CD4-positive, CD25-positive, alpha-beta regulatory T cell (primary cell): ENCODE results near the gene FKBP9. TPM values are rescaled to one million over a fixed set of nuclear protein-coding genes. Genes with fewer than 3 reads are reported as not detected.

Experiments used
- ATAC-seq, 2 donors: fragments of 150-1000 bp; cut with Tn5 transposase; one replicate each; pipeline ENCODE4 v1.10.0; 2021; ENCODE audit warnings: low read depth in 2 of 2, moderate number of reproducible peaks in 2 of 2, moderate library complexity in 1 of 2
- DNase-seq, 3 donors: peaks; one replicate each; pipeline versions ENCODE4 v3.0.0 to v3.0.0-alpha.2; 2012 to 2022; ENCODE audit warnings: mixed read lengths in 1 of 3
- H3K27ac ChIP-seq: one replicate; pipeline ENCODE4 v1.7.0; 2013; ENCODE audit warnings: mild to moderate bottlenecking, low read length; ENCODE audit not compliant: insufficient read depth, poor library complexity, severe bottlenecking
- H3K27me3 ChIP-seq: one replicate; pipeline ENCODE4 v1.7.0; 2013; ENCODE audit warnings: low read length; ENCODE audit not compliant: control insufficient read depth, insufficient read depth
- H3K36me3 ChIP-seq: one replicate; pipeline ENCODE4 v1.7.0; 2013; ENCODE audit warnings: mild to moderate bottlenecking, low read length, moderate library complexity; ENCODE audit not compliant: control insufficient read depth, insufficient read depth
- H3K4me1 ChIP-seq: 2 replicates; pipeline ENCODE4 v1.7.0; 2013; ENCODE audit warnings: mild to moderate bottlenecking, low read length; ENCODE audit not compliant: insufficient read depth, control insufficient read depth, poor library complexity, severe bottlenecking
- H3K4me3 ChIP-seq: one replicate; pipeline ENCODE4 v1.7.0; 2013; ENCODE audit warnings: low read depth, mild to moderate bottlenecking, low read length, moderate library complexity
- H3K9me3 ChIP-seq, 2 experiments: 1 replicate in 1 of 2; 2 replicates in 1 of 2; pipeline ENCODE4 v1.7.0; 2013; ENCODE audit warnings: low read length in 2 of 2, mild to moderate bottlenecking in 1 of 2, moderate library complexity in 1 of 2; ENCODE audit not compliant: control insufficient read depth in 2 of 2
- H3K27ac Mint-ChIP-seq, 3 donors: one replicate each; pipeline ENCODE4 v1.8.0; 2020 to 2022; ENCODE audit warnings: mild to moderate bottlenecking in 3 of 3, mixed read lengths in 3 of 3, moderate library complexity in 2 of 3
- H3K27me3 Mint-ChIP-seq: one replicate; pipeline ENCODE4 v1.8.0; 2022; ENCODE audit warnings: mild to moderate bottlenecking, mixed read lengths
- H3K36me3 Mint-ChIP-seq: one replicate; pipeline ENCODE4 v1.8.0; 2020; ENCODE audit warnings: mixed read lengths
- H3K4me1 Mint-ChIP-seq, 4 donors: one replicate each; pipeline ENCODE4 v1.8.0; 2020 to 2022; ENCODE audit warnings: mixed read lengths in 4 of 4, mild to moderate bottlenecking in 1 of 4
- H3K4me3 Mint-ChIP-seq, 4 donors: one replicate each; pipeline ENCODE4 v1.8.0; 2020 to 2022; ENCODE audit warnings: mild to moderate bottlenecking in 4 of 4, mixed read lengths in 4 of 4, moderate library complexity in 3 of 4
- H3K9me3 Mint-ChIP-seq, 7 donors: one replicate each; pipeline ENCODE4 v1.8.0; 2020 to 2022; ENCODE audit warnings: mixed read lengths in 7 of 7, mild to moderate bottlenecking in 3 of 7, moderate library complexity in 2 of 7
- polyA plus RNA-seq, 4 donors: library from polyadenylated mRNA; unstranded; fragments of 300-500 nt; fragmentation: Illumina TruSeq; gene quantifications; one replicate each; pipeline ENCODE4 v1.2.3, GENCODE V29; 2021
- total RNA-seq: library from RNA; stranded (reverse); gene quantifications from one replicate; pipeline ENCODE4 v1.2.3, GENCODE V29; 2022

Gene FKBP9
- total and polyA plus RNA-seq, 5 donors from 2014 or later, result 0.07 to 0.37 TPM; not detected in 3

- no peak for ATAC-seq
- H3K4me3 ChIP-seq, result no peak overlapping the region
- peaks cover 56% of the 10 kb centered on the region for H3K4me1 ChIP-seq
- no peaks in the 10 kb centered on the region for H3K9me3 ChIP-seq
- no peaks in the 10 kb centered on the region for H3K36me3 ChIP-seq
- H3K27me3 ChIP-seq, result no peaks in the 10 kb centered on the region
- Mint-ChIP-seq H3K9me3 (no peaks in the 10 kb centered on the region), H3K36me3 (no peaks in the 10 kb centered on the region), H3K27ac (peak overlapping the region; percentile 10 to 78 (median 64)), H3K27me3 (no peaks in the 10 kb centered on the region), H3K4me3 (peak overlapping the region in 2 of 4 donors; percentile 65 to 66), H3K4me1 (peaks cover 41 to 67% (median 54%) of the 10 kb centered on the region in 4 donors)
- no peak for DNase-seq
- H3K27ac ChIP-seq, result no peak overlapping the region
These were observed 86.5 kb downstream of the FKBP9 start for GRCh38 chr7:33043501-33044400.

- no peaks in the 10 kb centered on the region for H3K27me3 ChIP-seq
- H3K36me3 ChIP-seq, result no peaks in the 10 kb centered on the region
- Mint-ChIP-seq H3K4me3 (no peak overlapping the region), H3K27me3 (no peaks in the 10 kb centered on the region), H3K9me3 (no peaks in the 10 kb centered on the region), H3K4me1 (peaks cover 46 to 68% (median 53%) of the 10 kb centered on the region in 4 donors), H3K27ac (peak overlapping the region in 2 of 3 donors; percentile 12 to 64), H3K36me3 (no peaks in the 10 kb centered on the region)
- peaks cover 51% of the 10 kb centered on the region for H3K4me1 ChIP-seq
- no peak overlapping the region for H3K27ac ChIP-seq
- ATAC-seq, result no peak
- no peak overlapping the region for H3K4me3 ChIP-seq
- no peak for DNase-seq
- no peaks in the 10 kb centered on the region for H3K9me3 ChIP-seq
These were observed 87.1 kb downstream of the FKBP9 start for GRCh38 chr7:33044401-33044718.

- H3K27ac Mint-ChIP-seq, result peak overlapping the region in 1 of 3 donors; percentile 27
- Histone ChIP-seq H3K36me3 (no peaks in the 10 kb centered on the region), H3K4me1 (peaks cover 47% of the 10 kb centered on the region), H3K27me3 (no peaks in the 10 kb centered on the region), H3K27ac (no peak overlapping the region), H3K9me3 (no peaks in the 10 kb centered on the region), H3K4me3 (no peak overlapping the region)
- no peaks in the 10 kb centered on the region for H3K36me3 Mint-ChIP-seq
- ATAC-seq, result no peak
- no peaks in the 10 kb centered on the region for H3K9me3 Mint-ChIP-seq
- peaks cover 41 to 66% (median 48%) of the 10 kb centered on the region in 4 donors for H3K4me1 Mint-ChIP-seq
- H3K27me3 Mint-ChIP-seq, result no peaks in the 10 kb centered on the region
- no peak overlapping the region for H3K4me3 Mint-ChIP-seq
- no peak for DNase-seq
These were observed 87.7 kb downstream of the FKBP9 start for GRCh38 chr7:33044986-33045385.

- ATAC-seq (no peak), DNase-seq (no peak)
- Mint-ChIP-seq H3K27me3 (no peaks in the 10 kb centered on the region), H3K36me3 (no peaks in the 10 kb centered on the region), H3K9me3 (no peaks in the 10 kb centered on the region), H3K27ac (peak overlapping the region in 1 of 3 donors; percentile 51), H3K4me1 (peaks cover 42 to 74% (median 60%) of the 10 kb centered on the region in 4 donors), H3K4me3 (peak overlapping the region in 2 of 4 donors; percentile 11 to 26)
- Histone ChIP-seq H3K27ac (no peak overlapping the region), H3K4me3 (peak overlapping the region; percentile 26), H3K27me3 (no peaks in the 10 kb centered on the region), H3K9me3 (no peaks in the 10 kb centered on the region), H3K36me3 (no peaks in the 10 kb centered on the region), H3K4me1 (peaks cover 37% of the 10 kb centered on the region)
These were observed 91.0 kb downstream of the FKBP9 start for GRCh38 chr7:33048257-33048656.

DNA sequence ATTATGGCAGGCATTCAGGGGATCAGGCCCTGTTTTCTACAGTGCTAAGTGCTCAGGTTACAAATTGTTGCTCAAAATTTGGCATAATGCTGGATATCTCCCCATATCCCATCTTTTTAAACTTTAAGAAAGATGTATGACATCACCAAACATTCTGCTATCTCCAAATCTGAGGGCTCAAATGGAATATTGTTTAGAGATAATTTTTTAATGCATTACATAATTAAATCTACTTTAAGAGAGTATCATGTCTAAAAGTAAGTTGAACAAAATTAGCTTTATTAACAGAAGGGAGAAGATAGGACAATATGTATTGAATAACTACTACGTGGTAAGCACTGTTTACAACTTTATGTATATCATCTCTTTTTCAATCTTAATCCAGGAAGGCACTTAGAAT, 91.5 kb downstream of the FKBP9 start:
- Mint-ChIP-seq H3K27me3 (no peaks in the 10 kb centered on the region), H3K9me3 (no peaks in the 10 kb centered on the region), H3K27ac (no peak overlapping the region), H3K4me1 (peaks cover 38 to 72% (median 57%) of the 10 kb centered on the region in 4 donors), H3K4me3 (peak overlapping the region in 1 of 4 donors; percentile 21), H3K36me3 (no peaks in the 10 kb centered on the region)
- H3K9me3 ChIP-seq, result no peaks in the 10 kb centered on the region
- no peaks in the 10 kb centered on the region for H3K36me3 ChIP-seq
- no peak for ATAC-seq
- no peak for DNase-seq
- H3K4me3 ChIP-seq, result peak overlapping the region; percentile 26
- peaks cover 39% of the 10 kb centered on the region for H3K4me1 ChIP-seq
- no peak overlapping the region for H3K27ac ChIP-seq
- no peaks in the 10 kb centered on the region for H3K27me3 ChIP-seq

DNA sequence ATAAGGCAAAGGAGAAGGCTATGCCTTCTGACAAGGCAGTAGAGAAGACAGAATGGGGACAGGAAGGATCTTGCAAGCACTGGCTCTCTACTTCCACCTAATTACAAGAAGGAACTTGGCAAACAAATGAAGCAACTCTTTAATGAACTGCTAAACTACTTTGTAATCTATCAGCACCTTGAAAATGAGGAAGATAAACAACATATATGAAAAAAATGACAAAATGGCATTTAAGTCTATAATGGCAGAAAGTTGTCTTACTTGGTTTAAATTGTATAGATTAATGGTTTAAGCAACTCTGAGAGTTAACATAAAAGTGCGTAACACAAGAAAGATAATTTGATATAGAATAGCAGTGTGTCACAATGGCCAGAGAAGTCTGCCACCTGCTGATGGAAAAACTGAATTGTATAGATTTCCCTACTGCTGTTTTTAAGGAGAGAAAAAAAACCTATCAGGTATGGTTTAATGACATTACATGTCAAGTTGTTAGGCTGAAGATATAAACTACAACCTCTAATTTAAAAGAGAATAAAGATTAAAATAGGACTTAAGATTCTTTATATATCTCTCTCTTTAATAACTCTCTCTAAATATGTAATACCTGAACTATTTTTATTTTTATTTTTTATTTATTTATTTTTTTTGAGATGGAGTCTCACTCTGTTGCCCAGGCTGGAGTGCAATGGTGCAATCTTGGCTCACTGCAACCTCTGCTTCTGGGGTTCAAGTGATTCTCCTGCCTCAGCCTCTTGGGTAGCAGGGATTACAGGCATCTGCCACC, 93.5 kb downstream of the FKBP9 start:
- peak overlapping the region; percentile 15 for H3K27ac ChIP-seq
- H3K9me3 Mint-ChIP-seq, result no peaks in the 10 kb centered on the region
- no peak overlapping the region for H3K4me3 ChIP-seq
- no peaks in the 10 kb centered on the region for H3K36me3 Mint-ChIP-seq
- no peaks in the 10 kb centered on the region for H3K9me3 ChIP-seq
- H3K4me3 Mint-ChIP-seq, result peak overlapping the region in 2 of 4 donors; percentile 30 to 73
- peaks cover 38 to 79% (median 61%) of the 10 kb centered on the region in 4 donors for H3K4me1 Mint-ChIP-seq
- peak overlapping the region in 1 of 3 donors; percentile 55 for H3K27ac Mint-ChIP-seq
- DNase-seq, result peak; percentile 17 to 69 (median 56)
- ATAC-seq, result peak; percentile 56 to 58
- no peaks in the 10 kb centered on the region for H3K27me3 ChIP-seq
- no peaks in the 10 kb centered on the region for H3K36me3 ChIP-seq
- no peaks in the 10 kb centered on the region for H3K27me3 Mint-ChIP-seq
- peaks cover 46% of the 10 kb centered on the region for H3K4me1 ChIP-seq

DNA sequence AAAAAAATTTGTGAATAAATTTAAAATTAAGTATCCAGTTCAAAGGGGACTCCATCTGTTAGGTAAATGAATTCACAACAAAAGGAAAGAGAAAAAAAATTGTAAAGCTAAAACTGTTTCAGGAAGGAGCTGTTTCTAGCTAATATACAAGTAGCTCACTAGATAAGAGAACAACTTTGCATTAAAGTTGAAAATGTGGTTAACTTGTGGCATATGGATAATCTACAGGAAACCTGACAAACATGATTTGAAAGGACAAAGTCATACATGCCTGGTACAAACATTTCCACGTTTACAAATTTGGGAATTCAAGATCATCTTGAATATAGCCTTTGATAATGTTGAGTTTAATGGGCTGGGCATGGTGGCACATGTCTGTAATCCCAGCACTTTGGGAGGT, 96.5 kb downstream of the FKBP9 start:
- H3K36me3 Mint-ChIP-seq, result peaks cover 3% of the 10 kb centered on the region
- Histone ChIP-seq H3K4me3 (no peak overlapping the region), H3K4me1 (peaks cover 43% of the 10 kb centered on the region), H3K27me3 (no peaks in the 10 kb centered on the region), H3K9me3 (no peaks in the 10 kb centered on the region), H3K36me3 (no peaks in the 10 kb centered on the region), H3K27ac (peak overlapping the region; percentile 69)
- H3K4me1 Mint-ChIP-seq, result peaks cover 39 to 85% (median 61%) of the 10 kb centered on the region in 4 donors
- ATAC-seq (no peak), DNase-seq (no peak)
- peak overlapping the region in 1 of 4 donors; percentile 35 for H3K4me3 Mint-ChIP-seq
- no peaks in the 10 kb centered on the region for H3K27me3 Mint-ChIP-seq
- H3K27ac Mint-ChIP-seq, result peak overlapping the region; percentile 83 to 90 (median 90)
- no peaks in the 10 kb centered on the region for H3K9me3 Mint-ChIP-seq
